HL-60 (cell line): ENCODE results near the gene ZSWIM7.

Source experiments
- DNase-seq, 2 experiments: peaks; one replicate each; pipeline ENCODE4 v3.0.0-alpha.2; 2010 to 2020; ENCODE audit warnings: low read depth in 1 of 2, low spot score in 1 of 2
- H3K27ac ChIP-seq: fragments of 250-450 bp; sonication (Bioruptor Pico); replicated peaks from 2 replicates; pipeline ENCODE4 v1.5.1; 2020; ENCODE audit warnings: mild to moderate bottlenecking, moderate library complexity
- H3K27me3 ChIP-seq: fragments of 250-450 bp; sonication (Bioruptor Pico); 2 replicates; pipeline ENCODE4 v1.5.1; 2021; ENCODE audit warnings: mild to moderate bottlenecking, moderate library complexity; ENCODE audit not compliant: insufficient read depth, poor library complexity, severe bottlenecking
- H3K4me3 ChIP-seq: replicated peaks from 2 replicates; pipeline ENCODE4 v1.5.1; 2011; ENCODE audit warnings: mild to moderate bottlenecking, control low read depth, low read length; ENCODE audit not compliant: insufficient read depth
- GABPA ChIP-seq: IDR thresholded peaks from 2 replicates; pipeline ENCODE4 v1.6.1; 2012; ENCODE audit warnings: low read depth
- POLR2AphosphoS5 ChIP-seq: IDR thresholded peaks from 2 replicates; pipeline ENCODE4 v1.6.1; 2012; ENCODE audit warnings: low read depth
- SPI1 ChIP-seq: IDR thresholded peaks from 2 replicates; pipeline ENCODE4 v1.6.1; 2012; ENCODE audit warnings: low read depth, mild to moderate bottlenecking, borderline replicate concordance
- TF ChIP-seq, protein P1 (sequence below): IDR thresholded peaks from one replicate; pipeline ENCODE4 v1.5.1; 2011; ENCODE audit warnings: low read length, control low read depth, inconsistent platforms; ENCODE audit not compliant: insufficient read depth
- TF ChIP-seq, protein P2 (sequence below): IDR thresholded peaks from 2 replicates; pipeline ENCODE4 v1.6.1; 2012; ENCODE audit warnings: low read depth; ENCODE audit not compliant: insufficient replicate concordance

ZSWIM7 gene

DNA sequence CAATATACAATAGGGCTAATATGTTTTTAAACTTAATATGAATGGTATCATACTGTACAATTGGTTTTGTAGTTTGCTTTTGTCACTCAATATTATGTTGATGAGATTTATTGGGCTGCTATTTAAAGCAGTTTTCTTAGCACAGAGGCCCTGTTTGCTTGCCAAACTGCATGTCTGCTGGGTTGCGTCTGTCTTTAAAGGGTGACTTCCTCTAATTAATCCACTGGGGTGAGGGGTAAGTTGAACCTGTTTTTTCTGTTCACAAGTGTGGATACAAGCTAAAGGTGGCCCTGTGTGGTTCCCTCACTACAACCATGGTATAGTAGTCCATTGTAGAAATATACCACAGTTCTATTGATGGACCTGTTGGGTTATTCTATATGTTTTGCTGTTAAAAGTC, 19.8 kb upstream of the ZSWIM7 start:
- Histone ChIP-seq H3K4me3 (no peak overlapping the region), H3K27ac (no peak overlapping the region), H3K27me3 (no peaks in the 10 kb centered on the region)
- DNase-seq: no peak
- TF ChIP-seq, protein P1, sequence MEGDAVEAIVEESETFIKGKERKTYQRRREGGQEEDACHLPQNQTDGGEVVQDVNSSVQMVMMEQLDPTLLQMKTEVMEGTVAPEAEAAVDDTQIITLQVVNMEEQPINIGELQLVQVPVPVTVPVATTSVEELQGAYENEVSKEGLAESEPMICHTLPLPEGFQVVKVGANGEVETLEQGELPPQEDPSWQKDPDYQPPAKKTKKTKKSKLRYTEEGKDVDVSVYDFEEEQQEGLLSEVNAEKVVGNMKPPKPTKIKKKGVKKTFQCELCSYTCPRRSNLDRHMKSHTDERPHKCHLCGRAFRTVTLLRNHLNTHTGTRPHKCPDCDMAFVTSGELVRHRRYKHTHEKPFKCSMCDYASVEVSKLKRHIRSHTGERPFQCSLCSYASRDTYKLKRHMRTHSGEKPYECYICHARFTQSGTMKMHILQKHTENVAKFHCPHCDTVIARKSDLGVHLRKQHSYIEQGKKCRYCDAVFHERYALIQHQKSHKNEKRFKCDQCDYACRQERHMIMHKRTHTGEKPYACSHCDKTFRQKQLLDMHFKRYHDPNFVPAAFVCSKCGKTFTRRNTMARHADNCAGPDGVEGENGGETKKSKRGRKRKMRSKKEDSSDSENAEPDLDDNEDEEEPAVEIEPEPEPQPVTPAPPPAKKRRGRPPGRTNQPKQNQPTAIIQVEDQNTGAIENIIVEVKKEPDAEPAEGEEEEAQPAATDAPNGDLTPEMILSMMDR: no peak
- TF ChIP-seq GABPA (no peak), SPI1 (no peak), POLR2AphosphoS5 (no peak)
- TF ChIP-seq, protein P2, sequence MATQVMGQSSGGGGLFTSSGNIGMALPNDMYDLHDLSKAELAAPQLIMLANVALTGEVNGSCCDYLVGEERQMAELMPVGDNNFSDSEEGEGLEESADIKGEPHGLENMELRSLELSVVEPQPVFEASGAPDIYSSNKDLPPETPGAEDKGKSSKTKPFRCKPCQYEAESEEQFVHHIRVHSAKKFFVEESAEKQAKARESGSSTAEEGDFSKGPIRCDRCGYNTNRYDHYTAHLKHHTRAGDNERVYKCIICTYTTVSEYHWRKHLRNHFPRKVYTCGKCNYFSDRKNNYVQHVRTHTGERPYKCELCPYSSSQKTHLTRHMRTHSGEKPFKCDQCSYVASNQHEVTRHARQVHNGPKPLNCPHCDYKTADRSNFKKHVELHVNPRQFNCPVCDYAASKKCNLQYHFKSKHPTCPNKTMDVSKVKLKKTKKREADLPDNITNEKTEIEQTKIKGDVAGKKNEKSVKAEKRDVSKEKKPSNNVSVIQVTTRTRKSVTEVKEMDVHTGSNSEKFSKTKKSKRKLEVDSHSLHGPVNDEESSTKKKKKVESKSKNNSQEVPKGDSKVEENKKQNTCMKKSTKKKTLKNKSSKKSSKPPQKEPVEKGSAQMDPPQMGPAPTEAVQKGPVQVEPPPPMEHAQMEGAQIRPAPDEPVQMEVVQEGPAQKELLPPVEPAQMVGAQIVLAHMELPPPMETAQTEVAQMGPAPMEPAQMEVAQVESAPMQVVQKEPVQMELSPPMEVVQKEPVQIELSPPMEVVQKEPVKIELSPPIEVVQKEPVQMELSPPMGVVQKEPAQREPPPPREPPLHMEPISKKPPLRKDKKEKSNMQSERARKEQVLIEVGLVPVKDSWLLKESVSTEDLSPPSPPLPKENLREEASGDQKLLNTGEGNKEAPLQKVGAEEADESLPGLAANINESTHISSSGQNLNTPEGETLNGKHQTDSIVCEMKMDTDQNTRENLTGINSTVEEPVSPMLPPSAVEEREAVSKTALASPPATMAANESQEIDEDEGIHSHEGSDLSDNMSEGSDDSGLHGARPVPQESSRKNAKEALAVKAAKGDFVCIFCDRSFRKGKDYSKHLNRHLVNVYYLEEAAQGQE: no peak

DNA sequence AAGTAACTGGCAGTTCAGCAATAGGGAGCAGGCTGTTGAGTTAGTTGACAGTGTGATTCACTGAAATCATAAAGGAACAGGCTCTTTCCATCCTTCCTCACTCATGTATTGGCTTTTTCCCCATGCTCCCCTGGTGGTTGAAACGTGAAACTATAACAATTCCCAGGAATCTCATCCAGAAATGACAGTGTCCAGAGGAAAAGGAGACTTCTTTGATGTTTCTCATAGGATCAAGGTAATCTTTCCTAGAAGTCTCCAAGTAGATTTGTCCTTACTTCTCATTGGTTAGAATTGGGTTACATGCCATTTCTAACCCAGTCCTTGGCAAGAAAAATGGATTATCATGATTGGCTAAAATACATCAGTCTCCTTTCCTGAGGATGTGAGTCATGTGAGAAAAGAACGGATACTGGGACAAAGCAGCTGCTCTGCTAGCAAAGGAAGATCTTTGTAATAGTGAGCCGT, 14.5 kb upstream of the ZSWIM7 start:
- Histone ChIP-seq H3K27me3 (no peaks in the 10 kb centered on the region), H3K27ac (no peak overlapping the region), H3K4me3 (no peak overlapping the region)
- TF ChIP-seq GABPA (no peak), SPI1 (no peak), POLR2AphosphoS5 (no peak)
- TF ChIP-seq, protein P2: no peak
- DNase-seq: no peak

DNA sequence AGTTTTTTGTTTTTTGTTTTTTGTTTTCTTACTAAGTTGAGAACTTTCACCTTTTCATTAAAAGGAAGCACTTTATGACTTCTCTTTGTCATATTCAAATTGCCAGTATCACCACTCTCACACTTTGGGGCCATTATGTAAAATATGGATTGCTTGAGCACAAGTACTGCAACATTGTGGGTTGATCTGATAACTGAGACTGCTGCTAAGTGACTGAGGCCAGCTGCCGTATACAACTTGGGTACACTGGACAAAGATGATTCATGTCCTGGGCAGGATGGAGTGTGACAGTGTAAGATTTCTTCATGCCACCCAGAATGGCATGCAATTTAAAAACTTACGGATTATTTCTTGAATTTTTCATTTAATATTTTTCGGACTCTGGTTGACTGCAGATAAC, 7.9 kb upstream of the ZSWIM7 start:
- no peaks in the 10 kb centered on the region for H3K27me3 ChIP-seq
- H3K27ac ChIP-seq: no peak overlapping the region
- TF ChIP-seq, protein P1: no peak
- TF ChIP-seq POLR2AphosphoS5 (no peak), GABPA (no peak), SPI1 (no peak)
- TF ChIP-seq, protein P2: no peak
- no peak for DNase-seq
- no peak overlapping the region for H3K4me3 ChIP-seq

DNA sequence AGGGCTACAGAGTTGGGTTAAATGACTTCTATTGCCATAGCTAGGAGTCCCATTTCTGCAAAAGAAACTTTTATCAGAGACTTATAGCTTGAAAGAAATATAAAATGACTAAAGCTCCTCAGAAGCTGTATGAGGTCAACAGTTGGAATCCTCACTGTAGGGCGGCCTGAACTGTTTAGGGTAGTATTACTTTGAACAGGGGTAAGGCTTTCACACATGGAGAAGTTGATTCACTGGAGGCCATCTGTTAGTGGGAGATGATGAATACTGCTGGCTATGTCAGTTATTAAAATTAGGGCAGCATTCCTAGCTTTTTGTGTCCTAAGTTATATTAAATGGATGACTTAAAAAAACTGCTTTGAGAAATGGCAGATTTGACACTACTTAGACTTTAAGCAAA, 6.1 kb upstream of the ZSWIM7 start:
- H3K4me3 ChIP-seq: no peak overlapping the region
- TF ChIP-seq SPI1 (no peak), POLR2AphosphoS5 (no peak), GABPA (no peak)
- TF ChIP-seq, protein P2: no peak
- TF ChIP-seq, protein P1: no peak
- DNase-seq: no peak
- no peaks in the 10 kb centered on the region for H3K27me3 ChIP-seq
- H3K27ac ChIP-seq: no peak overlapping the region
